GM19438 (cell line): ENCODE data around the gene NID1.
"Not testable (repeated sequence)": the region's sequence is repeated elsewhere in the genome, so short reads cannot be mapped to it uniquely, and the experiment has no call there.

Source experiments
- ATAC-seq: cut with Tn5 transposase; IDR thresholded peaks from one replicate; pipeline ENCODE4 v1.9.1; 2021; ENCODE audit warnings: low read depth; ENCODE audit not compliant: unreplicated experiment

The NID1 gene

DNA sequence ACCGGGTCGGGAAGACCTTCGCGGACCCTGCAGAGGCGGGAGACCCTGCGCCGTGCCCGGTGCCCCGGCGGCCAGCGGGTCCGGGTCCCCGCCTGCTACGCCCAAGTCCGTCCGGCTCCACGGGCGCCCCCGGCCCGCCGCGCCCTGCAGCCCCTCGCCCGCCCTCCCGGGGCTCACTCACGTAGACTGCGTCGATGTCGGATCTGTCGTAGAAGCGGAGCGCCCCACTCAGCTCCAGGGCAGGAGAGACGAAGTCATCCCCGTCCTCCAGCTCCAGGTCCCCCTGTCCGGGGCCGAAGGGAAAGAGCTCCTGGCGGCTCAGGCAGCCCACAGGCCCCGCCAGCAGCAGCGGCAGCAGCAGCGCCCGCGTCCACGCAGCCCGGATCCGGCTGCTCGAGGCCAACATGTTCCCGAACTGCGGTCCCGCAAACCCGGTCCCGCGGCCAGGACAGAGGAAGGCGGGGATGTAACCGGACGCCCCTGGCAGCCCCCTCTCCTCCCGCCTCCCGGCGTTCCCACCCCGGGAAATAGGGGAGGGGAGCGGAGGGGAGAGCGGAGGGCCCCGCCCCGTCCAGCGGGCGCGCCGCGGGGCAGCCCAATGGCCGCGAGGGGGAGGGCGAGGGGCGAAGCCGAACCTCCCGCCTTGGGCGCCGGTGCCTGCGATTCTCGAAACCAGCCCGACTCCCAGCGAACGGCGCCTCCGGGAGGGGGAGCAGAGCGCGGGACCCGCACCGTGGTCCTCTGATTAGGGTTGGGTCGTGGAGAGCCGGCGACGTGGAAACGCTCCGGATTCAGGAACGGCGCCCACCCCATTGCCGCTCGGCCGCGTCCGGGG lies at the start of gene NID1:
Gene NID1, minus strand, starts transcription at position 417 of the 835 bp plus-strand sequence. Its CDS starts 11 bp downstream, at position 406.
- peak; percentile 38 for ATAC-seq

DNA sequence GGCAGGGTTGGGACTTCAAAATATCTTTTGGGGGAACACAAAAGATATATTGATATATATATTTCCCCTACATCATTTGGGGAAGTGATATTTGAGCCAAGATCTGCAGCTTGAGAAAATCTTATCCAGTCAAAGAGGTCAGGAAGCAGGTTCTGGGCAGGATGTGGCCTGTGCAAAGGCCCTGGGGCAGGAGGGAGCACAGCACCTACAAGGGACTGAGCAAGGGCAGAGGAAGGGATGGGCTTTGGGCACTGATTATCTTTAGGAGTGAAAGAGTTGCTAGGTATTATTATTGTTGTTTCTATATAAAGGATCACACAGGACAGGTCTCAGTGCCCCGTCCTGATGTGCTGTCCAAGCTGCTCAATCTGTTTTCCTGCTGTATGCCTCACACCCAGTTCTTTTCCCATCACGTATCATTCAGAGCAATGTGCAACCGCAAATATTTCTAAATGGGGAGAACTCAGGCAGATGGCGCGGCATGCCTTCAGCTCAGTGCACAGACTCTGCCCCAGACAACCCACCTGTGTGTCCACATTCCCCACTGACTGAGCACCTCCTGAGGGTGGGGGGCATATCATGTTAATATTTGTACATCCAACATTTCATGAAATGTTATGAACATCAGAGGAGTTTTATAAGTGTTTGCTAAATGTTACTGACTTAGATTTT lies 49.3 kb upstream of the NID1 start:
- no peak for ATAC-seq

DNA sequence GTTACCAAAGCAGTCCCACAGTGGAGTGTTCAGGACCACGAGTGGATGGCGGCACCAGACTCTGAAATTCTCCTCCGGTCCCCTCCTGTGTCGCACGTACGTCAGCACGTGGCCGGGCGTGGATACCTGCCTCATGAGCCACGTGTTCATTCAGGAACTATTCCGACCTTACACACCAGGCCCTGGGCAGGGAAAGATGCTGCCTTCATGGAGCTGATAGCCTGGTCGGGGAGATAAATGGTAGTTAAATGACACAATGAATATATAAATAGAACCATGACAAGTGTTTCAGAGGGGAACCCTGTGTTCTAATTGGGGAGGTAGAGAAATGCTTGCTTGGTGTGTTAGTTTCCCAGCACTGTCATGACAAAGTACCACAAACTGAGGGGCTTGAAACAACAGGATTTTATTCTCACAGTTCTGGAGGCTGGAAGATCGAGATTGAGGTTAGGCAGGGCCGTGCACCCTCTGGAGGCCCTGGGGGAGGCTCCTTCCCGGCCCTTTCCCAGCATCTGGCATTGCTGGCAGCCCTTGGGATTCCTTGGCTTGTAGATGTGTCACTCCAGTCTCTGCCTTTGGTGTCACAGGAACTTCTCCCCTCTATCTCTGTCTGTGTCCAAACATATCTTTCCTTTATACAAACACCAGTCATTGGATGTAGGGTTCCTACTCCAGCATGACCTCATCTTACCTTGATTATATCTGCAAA lies 48.6 kb upstream of the NID1 start:
- ATAC-seq: no peak

DNA sequence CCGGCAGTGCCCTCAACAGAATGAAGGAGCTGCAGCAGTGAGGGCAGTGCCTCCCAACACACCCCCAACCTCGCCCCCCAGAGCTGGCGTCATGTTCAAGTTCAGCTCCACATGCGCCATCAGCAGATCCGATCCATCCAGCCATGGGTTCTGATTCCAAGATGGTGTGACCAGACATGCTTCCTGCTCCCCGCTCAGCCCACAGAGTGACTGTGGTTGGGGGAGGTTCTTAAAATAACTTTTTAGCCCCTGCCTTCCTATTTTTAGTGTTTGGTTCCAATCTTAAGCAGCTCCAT lies 47.4 kb upstream of the NID1 start:
- no peak for ATAC-seq

DNA sequence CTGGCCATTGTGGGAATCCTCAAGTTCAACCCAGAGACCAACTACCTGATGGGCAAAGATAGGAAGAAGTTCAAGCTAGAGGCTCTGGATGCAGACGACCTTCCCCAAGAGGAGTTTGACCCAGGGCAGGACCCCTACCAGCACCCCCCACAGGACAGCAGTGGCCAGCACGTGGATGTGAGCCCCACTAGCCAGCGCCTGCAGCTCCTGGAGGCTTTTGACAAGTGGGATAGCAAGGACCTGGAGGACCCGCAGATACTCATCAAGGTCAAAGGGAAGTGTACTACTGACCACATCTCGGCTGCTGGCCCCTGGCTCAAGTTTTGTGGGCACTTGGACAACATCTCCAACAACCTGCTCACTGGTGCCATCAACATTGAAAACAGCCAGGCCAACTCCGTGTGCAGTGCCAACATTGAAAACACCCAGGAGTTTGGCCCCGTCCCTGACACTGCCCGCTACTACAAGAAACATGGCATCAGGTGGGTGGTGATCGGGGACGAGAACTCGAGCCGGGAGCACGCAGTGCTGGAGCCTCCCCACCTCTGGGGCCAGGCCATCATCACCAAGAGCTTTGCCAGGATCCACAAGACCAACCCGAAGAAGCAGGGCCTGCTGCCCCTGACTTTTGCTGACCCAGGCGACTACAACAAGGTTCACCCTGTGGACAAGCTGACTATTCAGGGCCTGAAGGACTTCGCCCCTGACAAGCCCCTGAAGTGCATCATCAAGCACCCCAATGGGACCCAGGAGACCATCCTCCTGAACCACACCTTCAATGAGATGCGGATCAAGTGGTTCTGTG lies 46.8 kb upstream of the NID1 start:
- no peak for ATAC-seq

DNA sequence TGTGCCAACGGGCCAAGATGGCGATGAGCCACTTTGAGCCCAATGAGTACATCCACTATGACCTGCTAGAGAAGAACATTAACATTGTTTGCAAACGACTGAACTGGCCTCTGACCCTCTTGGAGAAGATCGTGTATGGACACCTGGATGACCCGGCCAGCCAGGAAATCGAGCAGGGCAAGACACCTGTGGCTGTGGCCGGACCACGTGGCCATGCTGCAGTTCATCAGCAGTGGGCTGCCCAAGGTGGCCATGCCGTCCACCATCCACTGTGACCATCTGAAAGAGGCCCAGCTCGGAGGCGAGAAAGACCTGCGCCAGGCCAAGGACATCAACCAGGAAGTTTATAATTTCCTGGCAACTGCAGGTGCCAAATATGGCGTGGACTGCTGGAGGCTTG lies 45.2 kb upstream of the NID1 start:
- no peak for ATAC-seq

- ATAC-seq: no peak
Measured at GRCh38 chr1:236108027-236108648, 43.2 kb upstream of the NID1 start.

- ATAC-seq: no peak
Measured at GRCh38 chr1:236107121-236107907, 42.4 kb upstream of the NID1 start.

GRCh38 chr1:236103646-236104218 lies 38.8 kb upstream of the NID1 start:
- peak; percentile 62 for ATAC-seq

GRCh38 chr1:236103059-236103458 lies 38.2 kb upstream of the NID1 start:
- ATAC-seq: no peak

DNA sequence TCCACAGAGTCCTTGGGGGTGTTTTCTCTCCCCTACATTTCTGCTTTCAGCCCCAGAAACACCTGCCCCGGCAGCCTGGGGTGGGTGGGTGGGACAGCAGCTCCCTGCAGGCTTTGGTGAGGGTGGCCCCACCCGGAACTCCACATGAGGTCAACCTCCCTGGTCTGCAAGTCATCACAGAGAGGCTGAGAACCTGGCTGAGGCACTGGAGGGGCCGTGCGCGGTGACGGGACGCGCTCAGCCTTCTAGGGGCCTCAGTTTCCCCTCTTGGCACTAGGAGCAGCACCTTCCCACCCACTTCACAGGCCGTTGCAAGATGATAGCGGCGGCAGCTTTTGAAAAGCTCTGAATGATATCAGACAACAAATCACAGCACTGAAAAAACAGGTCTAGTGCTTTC lies 37.7 kb upstream of the NID1 start:
- no peak for ATAC-seq

DNA sequence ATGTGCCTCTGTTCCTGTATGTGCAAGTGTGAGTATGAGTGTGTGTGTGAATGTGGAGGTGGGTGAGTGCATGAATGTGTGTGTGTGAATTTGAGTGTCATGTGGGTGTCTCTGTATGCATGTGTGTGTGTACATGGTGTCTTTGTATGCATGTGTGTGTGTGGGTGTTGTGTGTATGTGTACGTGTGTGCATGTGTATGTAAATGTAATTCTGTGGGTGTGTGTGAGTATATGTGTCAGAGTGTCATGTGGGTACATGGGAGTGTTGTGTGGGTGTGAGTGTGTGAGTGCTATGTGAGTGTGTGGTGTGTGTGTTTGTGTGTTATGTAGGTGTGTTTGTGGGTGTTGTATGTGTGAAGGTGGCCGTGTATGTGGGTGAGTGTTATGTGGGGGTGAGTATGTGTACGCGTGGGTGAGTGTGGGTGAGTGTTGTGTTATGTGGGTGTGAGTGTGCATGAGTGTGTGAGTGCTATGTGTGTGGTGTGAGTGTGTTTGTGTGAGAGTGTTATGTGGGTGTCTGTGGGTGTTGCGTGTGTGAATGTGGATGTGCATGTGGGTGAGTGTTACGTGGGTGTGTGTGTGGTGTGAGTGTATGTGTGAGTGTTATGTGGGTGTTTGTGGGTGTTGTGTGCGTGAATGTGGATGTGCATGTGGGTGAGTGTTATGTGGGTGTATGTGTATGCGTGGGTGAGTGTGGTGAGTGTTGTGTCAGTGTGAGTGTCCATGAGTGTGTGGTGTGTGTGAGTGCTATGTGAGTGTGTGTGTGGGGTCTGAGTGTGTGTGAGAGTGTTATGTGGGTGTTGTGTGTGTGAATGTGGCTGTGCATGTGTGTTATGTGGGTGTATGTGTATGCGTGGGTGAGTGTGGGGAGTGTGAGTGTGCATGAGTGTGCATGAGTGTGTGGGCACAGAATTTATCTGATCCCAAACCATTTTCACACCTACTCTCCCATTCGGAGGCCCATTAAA lies 36.6 kb upstream of the NID1 start:
- no peak for ATAC-seq

DNA sequence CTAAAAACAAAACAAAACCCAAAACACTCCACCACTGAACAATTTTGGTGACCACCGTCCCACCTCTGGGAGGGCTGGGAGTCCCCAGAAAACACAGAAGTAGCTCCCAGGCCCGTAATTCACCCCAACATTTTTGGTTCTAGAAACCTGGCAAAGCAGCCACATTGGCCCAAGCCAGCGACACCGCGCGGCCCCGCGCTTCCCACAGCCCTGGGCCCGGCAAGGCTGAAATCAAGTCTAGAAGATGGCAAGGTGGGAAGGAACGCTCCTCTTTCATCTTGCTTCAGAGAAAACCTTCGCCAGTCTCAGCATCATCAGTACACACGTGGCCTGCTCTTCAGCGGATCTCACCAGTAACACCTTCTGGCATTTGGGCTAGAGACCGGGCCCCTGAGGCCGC lies 35.9 kb upstream of the NID1 start:
- no peak for ATAC-seq

DNA sequence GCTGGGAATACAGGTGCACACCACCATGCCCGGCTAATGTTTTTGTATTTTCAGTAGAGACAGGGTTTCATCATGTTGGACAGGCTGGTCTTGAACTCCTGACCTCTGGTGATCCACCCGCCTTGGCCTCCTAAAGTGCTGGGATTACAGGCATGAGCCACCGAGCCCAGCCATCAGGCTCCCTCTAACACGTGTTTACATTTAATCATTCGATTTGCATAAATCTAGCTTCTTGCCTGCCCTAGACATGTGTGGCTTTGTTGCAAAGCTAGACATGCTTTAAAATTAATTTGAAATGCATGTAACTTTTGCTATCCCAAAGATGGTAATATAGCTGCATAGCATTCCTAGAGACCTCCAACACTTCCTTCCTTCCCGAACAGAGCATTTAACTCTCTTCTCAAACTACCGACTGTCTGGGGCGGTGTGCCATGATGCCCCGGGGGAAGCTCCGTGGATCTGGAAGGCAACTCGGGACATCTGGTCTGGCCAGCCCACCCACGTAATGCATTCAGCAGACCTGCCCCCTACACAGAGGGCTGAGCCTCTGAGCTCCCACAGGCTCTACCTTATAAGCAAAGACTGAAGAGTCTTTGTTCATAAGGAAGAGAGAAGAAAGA lies 34.6 kb upstream of the NID1 start:
- no peak for ATAC-seq

GRCh38 chr1:236098267-236098666 lies 33.4 kb upstream of the NID1 start:
- no peak for ATAC-seq

- ATAC-seq: not testable (repeated sequence)
Measured at GRCh38 chr1:236096660-236097482, 32.0 kb upstream of the NID1 start.
